ENCODE data around the gene TM7SF2. TPM values are rescaled to one million over a fixed set of nuclear protein-coding genes. Genes with fewer than 3 reads are reported as not detected.

TM7SF2 gene
- total RNA-seq, 2 experiments from 2014 or later = 12.4 to 17.5 TPM

DNA sequence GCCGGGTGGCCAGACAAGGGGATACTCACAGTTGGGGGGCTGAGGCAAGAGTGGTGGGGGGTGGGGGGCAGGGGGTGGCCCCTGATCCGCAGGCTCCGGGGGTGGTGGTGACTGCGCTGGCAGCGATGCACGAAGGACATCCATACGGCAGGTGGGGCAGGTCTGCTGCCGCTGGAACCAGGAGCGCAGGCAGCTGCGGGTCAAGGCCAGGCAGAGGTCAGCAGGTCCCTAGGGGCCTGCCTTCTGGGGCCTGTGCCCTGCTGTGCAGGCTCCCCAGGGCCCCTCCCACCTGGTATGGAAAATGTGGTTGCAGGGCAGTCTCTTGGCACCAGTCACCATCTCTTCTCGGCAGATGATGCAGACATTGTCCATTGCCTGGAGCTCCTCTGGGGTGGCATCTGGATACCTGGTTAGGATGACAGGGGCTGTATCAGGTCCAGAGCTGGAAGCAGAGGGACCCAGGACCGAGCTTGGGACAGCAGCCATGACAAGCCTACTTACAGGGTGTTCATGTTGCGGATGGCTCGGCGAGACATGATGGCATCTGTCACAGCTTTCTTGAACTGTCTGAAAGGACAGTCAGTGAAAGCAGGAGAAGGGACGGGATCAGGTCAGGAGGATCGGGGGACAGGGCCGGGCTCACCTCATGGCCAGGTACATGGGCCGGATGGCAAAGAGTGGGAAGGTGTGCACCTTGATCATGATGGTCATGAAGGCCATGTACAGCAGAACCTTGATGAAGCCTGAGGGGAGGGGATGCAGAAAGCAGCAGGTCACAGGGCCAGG is 19.2 kb downstream of the TM7SF2 start:
- no peaks in the 10 kb centered on the region for H3K9me3 Mint-ChIP-seq
- no peak overlapping the region for H3K27ac Mint-ChIP-seq
- DNase-seq = no peak
- H3K36me3 Mint-ChIP-seq (ENCODE audit: low read depth) = peaks cover 23% of the 10 kb centered on the region
- CTCF ChIA-PET = interaction anchor here (1.1 to 1.8 kb wide), 5 partner anchors 9 to 20 kb away, joined by 3 to 6 read pairs (median 5); partner anchors contain the start of genes FAU, MRPL49 and ZNHIT2
- H3K4me3 Mint-ChIP-seq = no peak overlapping the region
- no peaks in the 10 kb centered on the region for H3K27me3 Mint-ChIP-seq
- H3K4me1 Mint-ChIP-seq (ENCODE audit: low read depth) = peaks cover 17% of the 10 kb centered on the region
- intact Hi-C loops (cut with micrococcal nuclease) = no loop called here
- TF ChIP-seq, protein P1, sequence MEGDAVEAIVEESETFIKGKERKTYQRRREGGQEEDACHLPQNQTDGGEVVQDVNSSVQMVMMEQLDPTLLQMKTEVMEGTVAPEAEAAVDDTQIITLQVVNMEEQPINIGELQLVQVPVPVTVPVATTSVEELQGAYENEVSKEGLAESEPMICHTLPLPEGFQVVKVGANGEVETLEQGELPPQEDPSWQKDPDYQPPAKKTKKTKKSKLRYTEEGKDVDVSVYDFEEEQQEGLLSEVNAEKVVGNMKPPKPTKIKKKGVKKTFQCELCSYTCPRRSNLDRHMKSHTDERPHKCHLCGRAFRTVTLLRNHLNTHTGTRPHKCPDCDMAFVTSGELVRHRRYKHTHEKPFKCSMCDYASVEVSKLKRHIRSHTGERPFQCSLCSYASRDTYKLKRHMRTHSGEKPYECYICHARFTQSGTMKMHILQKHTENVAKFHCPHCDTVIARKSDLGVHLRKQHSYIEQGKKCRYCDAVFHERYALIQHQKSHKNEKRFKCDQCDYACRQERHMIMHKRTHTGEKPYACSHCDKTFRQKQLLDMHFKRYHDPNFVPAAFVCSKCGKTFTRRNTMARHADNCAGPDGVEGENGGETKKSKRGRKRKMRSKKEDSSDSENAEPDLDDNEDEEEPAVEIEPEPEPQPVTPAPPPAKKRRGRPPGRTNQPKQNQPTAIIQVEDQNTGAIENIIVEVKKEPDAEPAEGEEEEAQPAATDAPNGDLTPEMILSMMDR (IDR thresholded peaks at IDR 0.05) = no peak
- no peak for ATAC-seq
- POLR2A ChIA-PET = interaction anchor here (0.6 to 7.8 kb wide), 6 partner anchors 9 to 369 kb away, joined by 3 to 77 read pairs (median 4); partner anchors contain the start of genes FAU, MRPL49 and ZNHIT2

DNA sequence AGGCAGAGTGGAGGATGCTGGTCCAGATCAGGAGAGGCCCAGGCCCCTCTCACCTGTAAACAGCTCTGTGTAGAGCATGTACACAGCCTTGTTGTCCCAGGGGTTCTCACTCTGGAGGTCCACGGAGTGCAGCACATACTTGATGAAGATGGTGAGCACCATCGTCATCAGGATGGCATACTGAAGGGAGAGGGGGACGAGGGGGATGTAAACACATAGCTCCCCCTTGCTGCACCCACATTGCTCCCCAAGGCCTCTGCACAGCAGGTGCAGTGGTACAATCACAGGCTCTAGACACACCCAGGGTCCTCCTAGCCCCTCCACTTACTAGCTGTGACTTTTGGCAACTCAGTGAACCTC is 19.7 kb downstream of the TM7SF2 start:
- H3K36me3 Mint-ChIP-seq (ENCODE audit: low read depth) = peaks cover 20% of the 10 kb centered on the region
- no peak for DNase-seq

DNA sequence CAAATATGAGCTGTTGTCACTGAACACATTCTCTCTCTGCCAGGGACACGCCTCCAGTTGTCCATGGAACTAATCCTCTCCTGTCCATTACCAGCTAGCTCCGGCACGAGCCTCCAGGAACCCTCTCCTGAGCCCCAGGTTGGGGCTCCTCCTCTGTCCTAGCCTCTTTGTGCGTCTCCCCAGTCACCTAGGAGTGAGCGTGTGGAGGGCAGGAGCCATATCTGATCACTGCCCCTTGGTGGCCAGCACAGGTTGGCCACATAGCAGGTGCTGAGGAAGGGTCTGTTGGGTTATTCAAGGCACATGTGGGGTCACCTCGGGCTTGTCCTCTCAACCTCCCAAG is 20.2 kb downstream of the TM7SF2 start:
- ChIA-PET POLR2A (interaction anchor here (0.8 to 7.8 kb wide), 4 partner anchors 10 to 49 kb away, joined by 3 to 77 read pairs (median 4); partner anchors contain the start of genes FAU and MRPL49), CTCF (interaction anchor here (1.2 to 1.8 kb wide), 4 partner anchors 10 to 21 kb away, joined by 3 to 6 read pairs (median 6); partner anchors contain the start of genes FAU, MRPL49 and ZNHIT2)
- H3K4me3 Mint-ChIP-seq = no peak overlapping the region
- H3K27me3 Mint-ChIP-seq = no peaks in the 10 kb centered on the region
- peaks cover 17% of the 10 kb centered on the region for H3K36me3 Mint-ChIP-seq (ENCODE audit: low read depth)
- DNase-seq = no peak
- intact Hi-C loops (cut with micrococcal nuclease) = no loop called here
- no peak for ATAC-seq
- H3K27ac Mint-ChIP-seq = peak overlapping the region; percentile 43
- TF ChIP-seq, protein P1 (IDR thresholded peaks at IDR 0.05) = no peak
- peaks cover 27% of the 10 kb centered on the region for H3K4me1 Mint-ChIP-seq (ENCODE audit: low read depth)
- H3K9me3 Mint-ChIP-seq = no peaks in the 10 kb centered on the region

More for the DNA sequence above, 19.7 kb downstream of the TM7SF2 start:
- no peak for ATAC-seq
- Mint-ChIP-seq H3K27me3 (no peaks in the 10 kb centered on the region), H3K4me3 (no peak overlapping the region), H3K4me1 (ENCODE audit: low read depth) (peaks cover 22% of the 10 kb centered on the region), H3K9me3 (no peaks in the 10 kb centered on the region), H3K27ac (no peak overlapping the region)
- intact Hi-C loops (cut with micrococcal nuclease) = no loop called here
- CTCF ChIA-PET = interaction anchor here (1.2 to 1.8 kb wide), 4 partner anchors 9 to 21 kb away, joined by 3 to 6 read pairs (median 6); partner anchors contain the start of genes FAU, MRPL49 and ZNHIT2
- TF ChIP-seq, protein P1 (IDR thresholded peaks at IDR 0.05) = no peak
- POLR2A ChIA-PET = interaction anchor here (0.6 to 7.8 kb wide), 5 partner anchors 10 to 49 kb away, joined by 3 to 77 read pairs (median 4); partner anchors contain the start of genes FAU and MRPL49

DNA sequence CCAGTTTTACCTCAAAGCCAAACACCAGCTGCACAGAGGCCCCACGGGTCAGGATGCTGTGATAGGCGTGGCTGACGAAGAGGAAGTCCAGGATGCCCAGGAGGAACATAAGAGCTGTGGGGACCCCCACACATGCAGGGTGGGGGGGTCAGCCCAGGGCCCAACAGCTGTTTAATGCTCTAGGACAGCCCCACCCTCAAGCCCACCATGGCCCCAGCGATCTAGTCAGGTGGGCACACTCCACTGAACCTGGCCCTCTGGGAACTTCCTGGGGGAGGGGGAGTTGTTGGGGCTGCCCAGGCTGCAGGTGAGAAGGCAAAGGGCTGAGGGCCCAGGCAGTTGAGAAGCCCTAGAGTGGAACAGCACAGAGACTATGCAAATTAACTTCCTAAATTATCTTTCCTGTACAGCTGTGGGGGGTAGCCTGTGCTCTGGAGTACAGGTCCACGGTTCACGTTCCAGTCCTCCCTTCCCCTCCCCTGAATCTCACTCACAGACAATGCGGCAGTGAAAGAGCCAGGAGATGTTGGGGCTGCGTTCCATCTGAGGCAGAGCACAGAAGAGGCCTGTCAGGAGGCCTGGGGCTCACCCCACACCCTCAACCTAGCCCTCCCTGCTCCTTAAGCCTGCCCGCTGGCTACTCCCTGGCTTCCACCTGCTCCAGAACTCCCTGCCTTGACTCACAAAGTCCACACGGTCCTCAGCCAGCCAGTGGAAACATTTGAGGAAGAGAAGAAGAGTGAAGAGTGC is 20.7 kb downstream of the TM7SF2 start:
- Mint-ChIP-seq H3K27me3 (no peaks in the 10 kb centered on the region), H3K9me3 (no peaks in the 10 kb centered on the region), H3K4me3 (peak overlapping the region; percentile 100), H3K27ac (peak overlapping the region; percentile 100), H3K36me3 (ENCODE audit: low read depth) (peaks cover 13% of the 10 kb centered on the region), H3K4me1 (ENCODE audit: low read depth) (peaks cover 31% of the 10 kb centered on the region)
- CTCF ChIA-PET = interaction anchor here (1.2 to 1.8 kb wide), 4 partner anchors 10 to 22 kb away, joined by 3 to 6 read pairs (median 6); partner anchors contain the start of genes FAU, MRPL49 and ZNHIT2
- POLR2A ChIA-PET = interaction anchor here (0.8 to 7.8 kb wide), 4 partner anchors 11 to 50 kb away, joined by 3 to 77 read pairs (median 4); partner anchors contain the start of genes FAU and MRPL49
- intact Hi-C loops (cut with micrococcal nuclease) = no loop called here
- TF ChIP-seq, protein P1 (IDR thresholded peaks at IDR 0.05) = no peak
- ATAC-seq (no peak), DNase-seq (no peak)

All from activated CD8-positive, alpha-beta T cell treated with anti-CD3 and anti-CD28 coated beads for 36 hours (primary cell).